ENCODE results near the gene ARHGAP6.

DNA sequence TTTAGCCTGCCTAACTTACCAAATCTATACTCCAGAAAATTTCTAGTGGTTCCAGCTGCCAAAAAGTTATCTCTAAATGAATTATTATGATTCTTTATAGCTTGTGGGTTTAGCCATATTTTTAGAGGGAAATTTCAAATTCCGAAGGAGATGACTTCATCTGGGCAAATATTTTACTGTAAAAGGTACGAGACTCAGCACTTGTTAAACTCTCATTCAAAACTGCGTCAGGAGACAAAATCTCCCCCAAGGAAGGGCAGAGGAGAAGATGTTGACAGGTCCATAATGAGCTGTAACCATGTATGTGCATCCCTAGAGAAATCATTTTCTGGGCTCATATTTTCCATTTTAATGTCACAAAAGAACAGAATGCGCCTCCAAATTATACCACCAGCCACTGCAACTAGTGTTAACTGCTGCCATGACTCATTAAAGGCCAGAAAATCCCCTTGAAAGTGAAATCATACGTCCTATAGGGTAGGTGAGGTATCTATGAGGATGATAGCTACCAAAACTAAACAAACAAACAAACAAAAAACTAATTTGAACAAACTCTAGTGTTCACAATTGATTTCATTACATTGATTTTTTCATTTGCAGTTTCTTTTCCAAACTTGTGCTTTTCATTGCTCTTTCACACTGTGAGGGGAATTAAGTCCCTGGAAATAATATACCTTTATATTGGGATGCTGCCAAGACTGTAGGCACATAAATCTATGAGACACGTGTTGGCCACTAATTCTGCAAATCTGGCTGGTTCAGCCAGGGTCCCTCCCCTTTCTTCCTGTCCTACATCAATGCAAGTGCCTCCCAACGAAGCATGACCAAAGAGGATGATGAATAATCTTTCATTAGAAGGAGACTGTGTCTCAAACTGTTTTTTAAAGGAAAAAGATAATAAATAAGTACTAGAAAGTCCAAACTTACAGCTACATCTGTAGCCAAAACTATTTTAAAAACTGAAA is 85.8 kb downstream of the ARHGAP6 start:
- TF ChIP-seq REST (IDR thresholded peaks at IDR 0.05; ENCODE audit: unreplicated experiment) (no peak), EZH2phosphoT487 (IDR thresholded peaks at IDR 0.05; ENCODE audit: unreplicated experiment) (no peak), POLR2AphosphoS5 (IDR thresholded peaks at IDR 0.05; ENCODE audit: low read depth) (no peak)
